Activated CD8-positive, alpha-beta memory T cell treated with anti-CD3 and anti-CD28 coated beads, Interleukin-2, amount 50 U/mL, for 4 hours (primary cell): ENCODE measurements around the gene GALK2.

Source experiments
- DNase-seq: peaks from one replicate; pipeline ENCODE4 v3.0.0-alpha.2; 2020

GALK2 gene

DNA sequence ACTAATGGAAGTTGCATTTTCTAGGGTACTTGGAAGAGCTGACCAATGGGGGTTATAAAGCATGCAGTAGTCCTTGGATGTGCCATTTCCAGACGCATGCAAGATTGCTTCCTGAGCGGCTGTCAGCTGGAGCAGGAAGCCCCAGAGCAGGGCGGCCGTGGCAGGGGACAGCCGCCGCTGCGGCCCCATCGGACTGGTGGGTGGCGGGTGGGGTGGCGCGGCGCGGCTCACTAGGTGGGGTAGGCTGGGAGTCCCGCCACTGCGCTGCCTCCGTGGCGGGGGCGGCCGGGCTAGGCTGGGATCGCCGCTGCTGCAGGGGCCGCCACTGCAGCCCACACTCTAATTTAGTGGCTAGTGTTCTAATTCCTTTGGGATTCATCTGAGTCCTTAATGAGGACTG, 196.4 kb downstream of the GALK2 start:
- no peak for DNase-seq

DNA sequence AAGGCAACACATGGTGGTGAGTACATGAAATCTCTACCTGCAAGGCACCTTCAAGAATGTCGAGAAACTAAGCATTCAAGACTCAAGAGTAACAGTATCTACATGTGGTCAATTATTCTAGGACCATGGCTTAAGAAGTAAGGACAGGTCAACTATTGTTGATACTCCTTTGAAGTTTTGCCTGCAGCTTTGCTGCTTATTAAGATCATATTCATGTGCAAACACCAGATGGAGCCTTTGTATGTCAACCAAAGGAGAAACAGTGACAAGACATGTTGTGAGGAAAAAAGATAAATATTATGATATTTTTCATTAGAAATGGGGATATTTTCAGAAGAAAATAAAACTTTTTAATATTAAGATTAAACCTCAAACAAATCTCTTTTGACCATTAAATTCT, 200.7 kb downstream of the GALK2 start:
- DNase-seq: no peak

DNA sequence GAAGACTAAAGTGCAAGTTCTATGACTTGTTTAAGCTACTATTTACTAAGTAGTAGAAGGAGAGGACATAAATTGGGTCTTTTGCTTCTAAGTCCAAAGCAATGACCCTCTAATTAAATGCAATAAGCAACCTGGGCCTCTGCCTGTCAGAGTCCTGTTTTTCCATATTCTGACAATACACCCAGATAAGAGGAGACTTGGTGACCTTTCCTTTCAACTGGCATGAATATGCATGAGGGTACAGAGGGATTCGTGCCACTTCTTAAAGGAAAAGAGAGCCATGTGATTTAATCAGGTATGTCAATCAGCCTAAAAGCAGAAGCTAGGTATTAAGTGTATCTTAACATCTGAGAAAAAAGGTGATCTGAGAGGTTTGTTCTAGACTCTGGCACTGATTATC, 202.3 kb downstream of the GALK2 start:
- no peak for DNase-seq

DNA sequence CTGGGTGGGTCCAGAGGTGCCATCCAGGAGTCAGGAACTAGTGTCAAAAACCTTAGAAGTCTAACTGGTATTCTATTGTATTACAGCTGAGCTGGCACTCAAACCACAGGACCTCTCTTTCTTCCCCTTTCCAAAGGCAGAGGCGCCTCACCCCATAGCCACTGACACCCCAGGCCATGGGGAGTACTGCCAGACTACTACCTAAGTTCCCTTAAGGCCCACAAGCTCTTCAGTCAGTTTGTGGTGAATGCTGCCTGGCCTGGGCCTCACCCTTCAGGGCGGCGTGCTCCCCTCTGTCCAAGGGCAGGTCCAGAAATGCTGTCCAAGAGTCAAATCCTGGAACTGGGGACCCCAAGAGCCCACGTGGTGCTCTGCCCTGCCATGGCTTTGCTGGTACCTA, 209.9 kb downstream of the GALK2 start:
- DNase-seq: no peak

DNA sequence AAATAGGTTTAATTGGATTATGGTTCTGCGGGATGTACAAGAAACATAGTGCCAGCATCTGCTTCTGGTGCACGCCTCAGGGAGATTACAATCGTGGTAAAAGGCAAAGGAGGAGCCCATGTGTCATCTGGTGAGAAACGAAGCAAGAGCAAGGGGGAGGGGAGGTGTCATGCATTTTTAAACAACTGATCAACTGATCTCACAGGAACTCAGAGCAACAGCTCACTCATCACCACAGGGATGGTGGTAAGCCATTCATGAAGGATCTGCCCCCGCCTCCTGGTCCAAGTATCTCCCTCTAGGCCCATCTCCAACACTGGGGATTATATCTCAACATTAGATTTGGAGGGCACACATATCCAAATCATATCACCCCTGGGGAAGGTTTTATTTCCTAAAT, 210.9 kb downstream of the GALK2 start:
- no peak for DNase-seq
